H9 (cell line): ENCODE data around the gene PLEKHG2. TPM values are rescaled to one million over a fixed set of nuclear protein-coding genes. Genes with fewer than 3 reads are reported as not detected.

Source experiments
- DNase-seq: peaks from one replicate; pipeline ENCODE4 v3.0.0-alpha.2; 2017
- H2AFZ ChIP-seq: one replicate; pipeline ENCODE4 v1.6.1; 2013; ENCODE audit warnings: mild to moderate bottlenecking, low read length, control low read depth, moderate library complexity
- H2AK5ac ChIP-seq: 2 replicates; pipeline ENCODE4 v1.6.1; 2013; ENCODE audit warnings: low read length, control low read depth, mixed read lengths; ENCODE audit not compliant: insufficient read length
- H2BK120ac ChIP-seq: one replicate; pipeline ENCODE4 v1.6.1; 2013; ENCODE audit warnings: low read depth, mild to moderate bottlenecking, low read length, control low read depth, inconsistent platforms; ENCODE audit not compliant: poor library complexity, severe bottlenecking
- H2BK12ac ChIP-seq: 2 replicates; pipeline ENCODE4 v1.6.1; 2013; ENCODE audit warnings: low read length, control low read depth, mixed read lengths, low read depth; ENCODE audit not compliant: insufficient read length
- H2BK15ac ChIP-seq: 2 replicates; pipeline ENCODE4 v1.6.1; 2013; ENCODE audit warnings: low read depth, low read length, control low read depth
- H2BK20ac ChIP-seq: one replicate; pipeline ENCODE4 v1.6.1; 2013; ENCODE audit warnings: low read depth, mild to moderate bottlenecking, low read length, control low read depth, inconsistent platforms; ENCODE audit not compliant: poor library complexity, severe bottlenecking
- H2BK5ac ChIP-seq: 2 replicates; pipeline ENCODE4 v1.6.1; 2013; ENCODE audit warnings: low read length, control low read depth, mixed read lengths; ENCODE audit not compliant: insufficient read length
- H3K14ac ChIP-seq: 2 replicates; pipeline ENCODE4 v1.6.1; 2013; ENCODE audit warnings: low read length, control low read depth; ENCODE audit not compliant: insufficient read depth
- H3K18ac ChIP-seq: 2 replicates; pipeline ENCODE4 v1.6.1; 2013; ENCODE audit warnings: low read depth, mild to moderate bottlenecking, mixed read lengths, low read length, control low read depth; ENCODE audit not compliant: insufficient read length
- H3K23ac ChIP-seq: 2 replicates; pipeline ENCODE4 v1.6.1; 2013; ENCODE audit warnings: low read length, control low read depth, mixed read lengths, low read depth; ENCODE audit not compliant: insufficient read length
- H3K23me2 ChIP-seq: 2 replicates; pipeline ENCODE4 v1.6.1; 2013; ENCODE audit warnings: low read depth, mild to moderate bottlenecking, mixed read lengths, low read length, control low read depth; ENCODE audit not compliant: insufficient read length, poor library complexity, severe bottlenecking
- H3K27ac ChIP-seq: 2 replicates; pipeline ENCODE4 v1.5.1; 2013; ENCODE audit warnings: low read length, control low read depth, mixed read lengths, low read depth; ENCODE audit not compliant: insufficient read length
- H3K27me3 ChIP-seq: 2 replicates; pipeline ENCODE4 v1.6.1; 2013; ENCODE audit warnings: low read length, control low read depth, inconsistent platforms; ENCODE audit not compliant: insufficient read depth
- H3K4ac ChIP-seq: 2 replicates; pipeline ENCODE4 v1.6.1; 2013; ENCODE audit warnings: low read depth, mild to moderate bottlenecking, control low read depth, inconsistent platforms, low read length, moderate library complexity
- H3K4me1 ChIP-seq: 2 replicates; pipeline ENCODE4 v1.6.1; 2013; ENCODE audit warnings: low read length, control low read depth, inconsistent platforms; ENCODE audit not compliant: insufficient read depth
- H3K4me2 ChIP-seq: 2 replicates; pipeline ENCODE4 v1.6.1; 2013; ENCODE audit warnings: low read length, control low read depth, mixed read lengths; ENCODE audit not compliant: insufficient read length, insufficient read depth
- H3K56ac ChIP-seq: 2 replicates; pipeline ENCODE4 v1.6.1; 2013; ENCODE audit warnings: low read depth, mild to moderate bottlenecking, mixed read lengths, low read length, control low read depth; ENCODE audit not compliant: insufficient read length
- H3K79me1 ChIP-seq: 2 replicates; pipeline ENCODE4 v1.6.1; 2013; ENCODE audit warnings: low read depth, mild to moderate bottlenecking, moderate library complexity, low read length, control low read depth, inconsistent platforms; ENCODE audit not compliant: insufficient read depth, poor library complexity, severe bottlenecking
- H3K79me2 ChIP-seq: 2 replicates; pipeline ENCODE4 v1.6.1; 2013; ENCODE audit warnings: low read length, control low read depth, inconsistent platforms; ENCODE audit not compliant: insufficient read depth
- H3K9ac ChIP-seq: 2 replicates; pipeline ENCODE4 v1.6.1; 2013; ENCODE audit warnings: low read length, control low read depth, mixed read lengths; ENCODE audit not compliant: insufficient read length; ENCODE audit errors: extremely low read depth
- H3K9me3 ChIP-seq: one replicate; pipeline ENCODE4 v1.6.1; 2013; ENCODE audit warnings: low read depth, low read length, inconsistent platforms; ENCODE audit not compliant: control insufficient read depth
- H3T11ph ChIP-seq: one replicate; pipeline ENCODE4 v1.6.1; 2013; ENCODE audit warnings: mild to moderate bottlenecking, low read length, control low read depth, inconsistent platforms
- H4K20me1 ChIP-seq: one replicate; pipeline ENCODE4 v1.6.1; 2013; ENCODE audit not compliant: control insufficient read depth, insufficient read length, insufficient read depth
- H4K5ac ChIP-seq: 2 replicates; pipeline ENCODE4 v1.6.1; 2013; ENCODE audit warnings: low read depth, mild to moderate bottlenecking, mixed read lengths, low read length, control low read depth; ENCODE audit not compliant: insufficient read length
- H4K8ac ChIP-seq: replicated peaks from 2 replicates; pipeline ENCODE4 v1.6.1; 2013; ENCODE audit warnings: low read length, control low read depth, mixed read lengths, low read depth; ENCODE audit not compliant: insufficient read length
- H4K91ac ChIP-seq: 2 replicates; pipeline ENCODE4 v1.6.1; 2013; ENCODE audit warnings: low read depth, mild to moderate bottlenecking, moderate library complexity, mixed read lengths, low read length, control low read depth; ENCODE audit not compliant: insufficient read length
- H3K27ac Mint-ChIP-seq, 3 experiments: 2 replicates in 2 of 3; 3 replicates in 1 of 3; pipeline ENCODE4 v1.8.0; 2020 to 2021; ENCODE audit warnings: mixed read lengths in 3 of 3, mild to moderate bottlenecking in 1 of 3, moderate library complexity in 1 of 3
- H3K27me3 Mint-ChIP-seq: 2 replicates; pipeline ENCODE4 v1.8.0; 2021; ENCODE audit warnings: low read depth, mild to moderate bottlenecking, moderate library complexity, mixed read lengths
- H3K36me3 Mint-ChIP-seq, 3 experiments: 2 replicates in 2 of 3; 3 replicates in 1 of 3; pipeline ENCODE4 v1.8.0; 2020 to 2021; ENCODE audit warnings: low read depth in 3 of 3, mixed read lengths in 3 of 3; ENCODE audit not compliant: insufficient read depth in 1 of 3
- H3K4me1 Mint-ChIP-seq, 2 experiments: 2 replicates each; pipeline ENCODE4 v1.8.0; 2020; ENCODE audit warnings: mixed read lengths in 2 of 2
- H3K4me3 Mint-ChIP-seq, 2 experiments: 2 replicates in 1 of 2; 3 replicates in 1 of 2; pipeline ENCODE4 v1.8.0; 2020 to 2021; ENCODE audit warnings: mild to moderate bottlenecking in 2 of 2, mixed read lengths in 2 of 2, moderate library complexity in 1 of 2
- H3K9me3 Mint-ChIP-seq, 2 experiments: 2 replicates in 1 of 2; 3 replicates in 1 of 2; pipeline ENCODE4 v1.8.0; 2020; ENCODE audit warnings: mild to moderate bottlenecking in 2 of 2, mixed read lengths in 2 of 2, moderate library complexity in 1 of 2
- WGBS: extraction: QIAGEN DNeasy Blood & Tissue Kit; methylation state at CpG from one replicate; pipeline ENCODE4 v1.1.7; 2013; ENCODE audit warnings: missing lambda C conversion rate, low lambda C conversion rate, mixed read lengths; ENCODE audit not compliant: insufficient read length; ENCODE audit errors: extremely low coverage; 5-methylcytosine and 5-hydroxymethylcytosine counted together
- total RNA-seq: library from RNA; stranded (reverse); gene quantifications from 2 replicates; pipeline ENCODE4 v1.2.1, GENCODE V29; 2021
- TF ChIP-seq, protein P1 (sequence below): fragments of 200-600 bp; sonication (generic); conservative IDR thresholded peaks from 3 replicates; pipeline ENCODE4 v1.8.0; 2021; ENCODE audit warnings: antibody characterized with exemption, mild to moderate bottlenecking

PLEKHG2 gene
- total RNA-seq, 1 experiment from 2014 or later = 167 TPM

DNA sequence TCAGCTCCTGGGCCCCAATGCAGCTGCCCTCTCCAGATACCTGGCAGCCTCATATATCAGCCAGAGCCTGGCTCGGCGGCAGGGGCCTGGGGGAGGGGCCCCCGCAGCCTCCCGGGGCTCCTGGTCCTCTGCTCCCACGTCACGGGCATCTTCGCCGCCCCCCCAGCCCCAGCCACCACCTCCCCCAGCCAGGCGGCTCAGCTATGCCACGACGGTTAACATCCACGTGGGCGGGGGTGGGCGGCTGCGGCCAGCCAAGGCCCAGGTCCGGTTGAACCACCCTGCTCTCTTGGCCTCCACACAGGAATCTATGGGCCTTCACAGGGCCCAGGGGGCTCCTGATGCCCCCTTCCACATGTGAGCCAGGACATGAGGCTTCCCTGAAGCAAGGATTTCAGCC, 12.5 kb downstream of the PLEKHG2 start:
- no peak overlapping the region for H3K4me2 ChIP-seq
- Mint-ChIP-seq H3K27ac (no peak overlapping the region; a peak in 1 of 7 replicates), H3K36me3 (peaks cover 23 to 60% (median 51%) of the 10 kb centered on the region in 3 experiments), H3K4me3 (no peak overlapping the region), H3K9me3 (no peaks in the 10 kb centered on the region), H3K4me1 (peaks cover 26 to 31% of the 10 kb centered on the region in 2 experiments), H3K27me3 (no peaks in the 10 kb centered on the region)
- DNase-seq = no peak
- H3K27ac ChIP-seq = no peak overlapping the region
- H4K5ac ChIP-seq = no peak overlapping the region
- TF ChIP-seq, protein P1, sequence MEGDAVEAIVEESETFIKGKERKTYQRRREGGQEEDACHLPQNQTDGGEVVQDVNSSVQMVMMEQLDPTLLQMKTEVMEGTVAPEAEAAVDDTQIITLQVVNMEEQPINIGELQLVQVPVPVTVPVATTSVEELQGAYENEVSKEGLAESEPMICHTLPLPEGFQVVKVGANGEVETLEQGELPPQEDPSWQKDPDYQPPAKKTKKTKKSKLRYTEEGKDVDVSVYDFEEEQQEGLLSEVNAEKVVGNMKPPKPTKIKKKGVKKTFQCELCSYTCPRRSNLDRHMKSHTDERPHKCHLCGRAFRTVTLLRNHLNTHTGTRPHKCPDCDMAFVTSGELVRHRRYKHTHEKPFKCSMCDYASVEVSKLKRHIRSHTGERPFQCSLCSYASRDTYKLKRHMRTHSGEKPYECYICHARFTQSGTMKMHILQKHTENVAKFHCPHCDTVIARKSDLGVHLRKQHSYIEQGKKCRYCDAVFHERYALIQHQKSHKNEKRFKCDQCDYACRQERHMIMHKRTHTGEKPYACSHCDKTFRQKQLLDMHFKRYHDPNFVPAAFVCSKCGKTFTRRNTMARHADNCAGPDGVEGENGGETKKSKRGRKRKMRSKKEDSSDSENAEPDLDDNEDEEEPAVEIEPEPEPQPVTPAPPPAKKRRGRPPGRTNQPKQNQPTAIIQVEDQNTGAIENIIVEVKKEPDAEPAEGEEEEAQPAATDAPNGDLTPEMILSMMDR = no peak
- no peak overlapping the region for H2AK5ac ChIP-seq
- no peak overlapping the region for H2BK5ac ChIP-seq
- H2BK120ac ChIP-seq = no peak overlapping the region
- no peak overlapping the region for H3K14ac ChIP-seq
- H3K79me2 ChIP-seq = no peaks in the 10 kb centered on the region
- no peak overlapping the region for H3K4ac ChIP-seq
- H3K9me3 ChIP-seq = no peaks in the 10 kb centered on the region
- no peaks in the 10 kb centered on the region for H4K20me1 ChIP-seq
- no peak overlapping the region for H3K9ac ChIP-seq
- H3K4me1 ChIP-seq = peaks cover 7% of the 10 kb centered on the region; the same call in 1 of the 2 replicates
- no peak overlapping the region for H2BK15ac ChIP-seq
- H3K27me3 ChIP-seq = no peaks in the 10 kb centered on the region
- H4K8ac ChIP-seq = no peak overlapping the region
- H3K79me1 ChIP-seq = no peaks in the 10 kb centered on the region
- no peak overlapping the region for H3K18ac ChIP-seq
- no peak overlapping the region for H2BK20ac ChIP-seq
- H2BK12ac ChIP-seq = no peak overlapping the region
- H4K91ac ChIP-seq = no peak overlapping the region
- H3K23ac ChIP-seq = no peak overlapping the region
- H3T11ph ChIP-seq = no peak overlapping the region
- H3K56ac ChIP-seq = no peak overlapping the region
- H2AFZ ChIP-seq = no peak overlapping the region
- H3K23me2 ChIP-seq = no peaks in the 10 kb centered on the region
- WGBS = no CpG with 5 or more reads among the region's 16 CpGs
